ENCODE results near the gene ADCY10.

ADCY10 gene

DNA sequence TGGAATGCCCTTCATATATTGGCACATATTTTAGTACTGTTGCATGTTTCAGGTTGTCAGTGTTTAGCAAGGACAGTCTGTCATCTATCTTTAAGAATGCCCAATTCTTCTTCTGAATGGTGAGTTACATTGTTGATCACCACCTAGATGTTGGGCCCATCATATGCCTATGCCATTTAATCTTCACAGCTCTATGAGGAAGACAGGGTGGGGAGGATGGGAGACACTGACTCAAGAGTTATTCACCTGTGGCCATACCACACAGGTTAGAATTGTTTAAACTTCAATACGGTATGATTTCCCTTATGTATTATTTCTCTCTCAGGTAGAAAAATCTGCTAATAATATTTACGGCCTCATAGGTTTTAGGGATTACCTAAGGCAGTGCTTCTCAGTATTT, 147.4 kb downstream of the ADCY10 start:
- TF ChIP-seq CTCF (IDR thresholded peaks at IDR 0.05; ENCODE audit: extremely low read depth, missing control alignments) = no peak
- DNase-seq (ENCODE audit: low spot score) = no peak

DNA sequence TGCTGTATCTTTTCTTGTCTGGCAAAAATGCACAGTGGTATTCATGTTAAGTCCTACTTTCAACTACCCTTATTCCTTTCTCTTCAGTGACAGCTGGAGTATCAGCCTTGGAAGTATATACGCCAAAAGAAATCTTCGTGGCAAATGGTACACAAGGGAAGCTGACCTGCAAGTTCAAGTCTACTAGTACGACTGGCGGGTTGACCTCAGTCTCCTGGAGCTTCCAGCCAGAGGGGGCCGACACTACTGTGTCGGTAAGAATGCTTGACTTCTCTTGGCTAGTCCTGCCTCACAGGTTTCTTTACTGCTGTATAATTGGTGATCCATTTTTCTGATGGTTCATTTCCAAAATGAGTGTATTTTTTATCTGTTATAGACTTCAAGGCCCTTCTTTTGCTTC, 148.4 kb downstream of the ADCY10 start:
- no peak for TF ChIP-seq CTCF (IDR thresholded peaks at IDR 0.05; ENCODE audit: extremely low read depth, missing control alignments)
- no peak for DNase-seq (ENCODE audit: low spot score)

DNA sequence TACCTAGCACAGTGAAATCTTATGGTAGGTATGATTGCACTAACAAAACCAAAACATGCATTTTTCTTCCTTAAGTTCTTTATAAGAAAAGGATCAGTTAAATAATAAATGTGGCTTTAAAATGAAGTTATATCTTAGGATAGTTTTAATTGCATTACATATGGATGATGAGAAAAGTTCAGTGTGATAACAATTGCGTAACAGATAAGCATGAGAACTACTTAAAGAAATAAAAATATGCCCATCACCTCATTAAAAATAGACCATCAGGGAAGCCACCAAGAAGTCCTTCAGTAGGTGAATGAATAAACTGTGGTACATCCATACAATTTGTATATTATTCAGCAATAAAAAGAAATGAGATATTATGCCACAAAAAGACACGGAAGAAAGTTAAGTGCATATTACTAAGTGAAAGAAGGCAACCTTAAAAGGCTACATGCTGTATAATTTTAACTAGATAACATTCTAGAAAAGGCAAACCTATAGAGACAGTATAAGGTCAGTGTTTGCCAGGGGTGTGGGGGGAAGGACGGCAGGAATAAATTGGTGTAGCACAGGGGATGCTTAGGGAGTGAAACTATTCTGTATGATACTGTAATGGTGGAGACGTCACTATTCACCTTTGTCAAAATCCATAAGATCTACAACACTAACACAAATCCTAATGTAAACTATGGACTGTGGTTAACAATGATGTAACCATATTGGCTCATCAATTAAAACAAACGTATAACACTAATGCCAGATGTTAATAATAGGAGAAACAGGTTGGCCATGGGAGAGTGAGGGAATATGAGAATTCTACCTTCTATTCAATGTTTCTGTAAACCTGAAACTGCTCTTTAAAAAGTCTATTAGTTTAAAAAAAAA, 149.2 kb downstream of the ADCY10 start:
- no peak for DNase-seq (ENCODE audit: low spot score)
- TF ChIP-seq CTCF (IDR thresholded peaks at IDR 0.05; ENCODE audit: extremely low read depth, missing control alignments) = no peak

- DNase-seq (ENCODE audit: low spot score) = no peak
- no peak for TF ChIP-seq CTCF (IDR thresholded peaks at IDR 0.05; ENCODE audit: extremely low read depth, missing control alignments)
Measured at GRCh38 chr1:167763525-167764220, 150.3 kb downstream of the ADCY10 start.

DNA sequence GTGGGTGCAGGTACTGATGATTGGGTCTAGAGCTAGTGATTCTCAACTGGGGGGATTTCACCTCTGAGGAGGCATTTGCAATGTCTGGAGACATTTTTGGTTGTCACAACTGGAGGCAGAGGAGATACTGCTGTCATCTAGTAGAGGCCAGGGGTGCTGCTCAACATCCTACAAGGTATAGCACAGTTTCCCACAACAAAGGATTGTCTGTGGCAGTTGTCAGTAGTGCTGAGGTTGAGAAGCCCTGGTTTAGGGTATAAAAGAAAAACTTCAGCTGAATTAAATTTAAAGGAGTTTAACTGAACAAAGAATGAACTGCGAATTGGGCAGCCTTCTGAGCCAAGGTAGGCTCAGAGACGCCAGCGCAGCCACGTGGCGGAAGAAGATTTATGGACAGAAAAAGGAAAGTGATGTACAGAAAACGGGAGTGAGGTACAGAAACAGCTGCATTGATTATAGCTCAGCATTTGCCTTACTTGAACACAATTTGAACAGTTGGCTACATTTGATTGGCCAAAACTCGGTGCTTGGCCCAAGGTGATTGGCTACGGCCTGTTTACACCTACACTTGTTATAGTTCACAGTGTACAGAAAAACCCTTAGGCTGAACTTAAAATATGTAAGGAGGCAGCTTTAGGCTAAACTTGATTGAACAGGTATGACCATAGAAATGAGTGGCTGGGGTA, 151.7 kb downstream of the ADCY10 start:
- no peak for TF ChIP-seq CTCF (IDR thresholded peaks at IDR 0.05; ENCODE audit: extremely low read depth, missing control alignments)
- no peak for DNase-seq (ENCODE audit: low spot score)

DNA sequence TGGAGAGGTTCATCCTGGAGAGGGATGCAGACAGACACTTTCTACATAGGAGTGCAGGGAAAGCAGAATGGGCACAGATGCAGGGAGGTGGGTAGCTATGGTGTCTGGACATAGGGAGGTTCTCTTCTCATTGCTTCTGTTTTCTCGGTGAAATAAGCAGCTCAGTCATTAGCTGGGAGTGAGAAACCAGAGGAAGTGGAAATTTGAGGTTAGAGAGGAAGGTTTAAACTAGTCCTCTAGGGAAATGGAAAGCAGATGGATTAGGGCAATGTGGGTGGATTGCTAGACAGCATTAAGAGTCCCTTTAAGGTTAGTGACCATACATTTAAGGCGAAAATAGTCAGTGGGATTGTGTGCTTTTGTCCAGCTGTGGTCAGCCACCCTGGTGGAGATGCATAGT, 152.5 kb downstream of the ADCY10 start:
- DNase-seq (ENCODE audit: low spot score) = no peak
- no peak for TF ChIP-seq CTCF (IDR thresholded peaks at IDR 0.05; ENCODE audit: extremely low read depth, missing control alignments)
